HEK293 (cell line): ENCODE measurements around the gene DSCAML1.

Source experiments
- CTCF ChIA-PET: fragments of 350-600 bp; formaldehyde crosslinking; extraction: SDS; loops from one replicate; lab custom pipeline; 2021; ENCODE audit warnings: antibody characterized with exemption; lab: Yijun Ruan, JAX
- POLR2A ChIA-PET: fragments of 300-600 bp; formaldehyde crosslinking; extraction: SDS; loops from one replicate; lab custom pipeline; 2020; ENCODE audit warnings: antibody characterized with exemption, inconsistent platforms; lab: Yijun Ruan, JAX
- H3K27ac ChIP-seq: fragments of 200-500 bp; sonication (Bioruptor generic); 2 replicates; pipeline ENCODE4 v1.5.1; 2014; ENCODE audit warnings: low read depth, low read length, control low read depth, inconsistent platforms; ENCODE audit errors: extremely low read depth
- H3K36me3 ChIP-seq, 2 experiments: fragments of 200-500 bp in 1 of 2; sonication (Bioruptor generic) in 1 of 2; 1 replicate in 1 of 2; 2 replicates in 1 of 2; pipeline ENCODE4 v1.5.1; 2014 to 2017; ENCODE audit warnings: inconsistent platforms in 2 of 2, low read length in 2 of 2; ENCODE audit not compliant: control insufficient read depth in 2 of 2, insufficient read depth in 1 of 2
- H3K4me1 ChIP-seq: fragments of 200-500 bp; sonication (Bioruptor generic); 2 replicates; pipeline ENCODE4 v1.5.1; 2014; ENCODE audit warnings: mild to moderate bottlenecking, low read length, inconsistent platforms; ENCODE audit not compliant: control insufficient read depth, insufficient read depth
- H3K4me3 ChIP-seq: 2 replicates; pipeline ENCODE4 v1.5.1; 2011; ENCODE audit warnings: low read depth, mild to moderate bottlenecking, control low read depth, low read length, moderate library complexity
- H3K9me3 ChIP-seq: fragments of 200-500 bp; sonication (Bioruptor generic); 2 replicates; pipeline ENCODE4 v1.5.1; 2014; ENCODE audit warnings: low read depth, low read length, inconsistent platforms; ENCODE audit not compliant: control insufficient read depth, insufficient read depth
- AEBP2 ChIP-seq: fragments of 450-650 bp; formaldehyde crosslinking; IDR thresholded peaks from 2 replicates; pipeline ENCODE4 v1.5.1; 2016; ENCODE audit warnings: missing biosample characterization, missing genetic modification characterization, borderline replicate concordance
- BCL11A ChIP-seq: fragments of 450-650 bp; formaldehyde crosslinking; IDR thresholded peaks from 2 replicates; pipeline ENCODE4 v1.5.1; 2016; ENCODE audit warnings: low read depth, missing biosample characterization, missing genetic modification characterization
- HOXA7 ChIP-seq: sonication (generic); formaldehyde crosslinking; IDR thresholded peaks from 2 replicates; pipeline ENCODE4 v1.8.1; 2022; ENCODE audit warnings: missing genetic modification reagents, borderline replicate concordance
- KLF16 ChIP-seq: fragments of 450-650 bp; formaldehyde crosslinking; IDR thresholded peaks from 2 replicates; pipeline ENCODE4 v1.5.1; 2017; ENCODE audit warnings: missing biosample characterization, missing genetic modification characterization
- REST ChIP-seq: fragments of 450-650 bp; formaldehyde crosslinking; IDR thresholded peaks from 2 replicates; pipeline ENCODE4 v1.5.1; 2016; ENCODE audit warnings: missing biosample characterization, missing genetic modification characterization
- ZNF223 ChIP-seq: fragments of 450-650 bp; formaldehyde crosslinking; IDR thresholded peaks from 2 replicates; pipeline ENCODE4 v1.5.1; 2016; ENCODE audit warnings: missing biosample characterization, missing genetic modification characterization
- ZNF266 ChIP-seq: fragments of 450-650 bp; formaldehyde crosslinking; IDR thresholded peaks from 2 replicates; pipeline ENCODE4 v1.5.1; 2016; ENCODE audit warnings: missing biosample characterization, missing genetic modification characterization, low read depth
- ZNF311 ChIP-seq: fragments of 450-650 bp; formaldehyde crosslinking; IDR thresholded peaks from 2 replicates; pipeline ENCODE4 v1.5.1; 2017; ENCODE audit warnings: missing biosample characterization, missing genetic modification characterization, borderline replicate concordance
- ZNF354C ChIP-seq: fragments of 450-650 bp; formaldehyde crosslinking; IDR thresholded peaks from 2 replicates; pipeline ENCODE4 v1.5.1; 2016; ENCODE audit warnings: missing biosample characterization, missing genetic modification characterization, low read depth, borderline replicate concordance
- ZNF391 ChIP-seq: fragments of 450-650 bp; formaldehyde crosslinking; IDR thresholded peaks from 2 replicates; pipeline ENCODE4 v1.5.1; 2016; ENCODE audit warnings: low read depth, missing biosample characterization, missing genetic modification characterization, borderline replicate concordance
- ZNF639 ChIP-seq: fragments of 450-650 bp; formaldehyde crosslinking; IDR thresholded peaks from 2 replicates; pipeline ENCODE4 v1.5.1; 2016; ENCODE audit warnings: missing biosample characterization, missing genetic modification characterization
- ZNF692 ChIP-seq: fragments of 450-650 bp; formaldehyde crosslinking; IDR thresholded peaks from 2 replicates; pipeline ENCODE4 v1.5.1; 2016; ENCODE audit warnings: missing biosample characterization, missing genetic modification characterization
- ZNF704 ChIP-seq: fragments of 450-650 bp; formaldehyde crosslinking; IDR thresholded peaks from 2 replicates; pipeline ENCODE4 v1.5.1; 2016; ENCODE audit warnings: missing biosample characterization, missing genetic modification characterization
- ZNF76 ChIP-seq: fragments of 450-650 bp; formaldehyde crosslinking; IDR thresholded peaks from 2 replicates; pipeline ENCODE4; 2016; ENCODE audit warnings: low read depth, missing biosample characterization, missing genetic modification characterization, borderline replicate concordance

The DSCAML1 gene

GRCh38 chr11:117595440-117595839 is 201.6 kb downstream of the DSCAML1 start:
- no peak overlapping the region for H3K27ac ChIP-seq
- TF ChIP-seq ZNF391 (tag by site-specific recombination) (no peak), ZNF311 (tag by site-specific recombination) (no peak), ZNF692 (no peak), HOXA7 (CRISPR knock-in tag) (no peak), ZNF266 (no peak), ZNF639 (tag by site-specific recombination) (no peak), AEBP2 (no peak), KLF16 (tag by site-specific recombination) (no peak), ZNF354C (tag by site-specific recombination) (no peak), BCL11A (tag by site-specific recombination) (no peak), ZNF76 (tag by site-specific recombination) (no peak)
- no peaks in the 10 kb centered on the region for H3K4me1 ChIP-seq
- CTCF ChIA-PET: interaction anchor here (0.6 to 1.5 kb wide), 4 partner anchors 15 to 173 kb away, joined by 3 to 5 read pairs (median 4); no protein-coding TSS in a partner anchor
- no peaks in the 10 kb centered on the region for H3K36me3 ChIP-seq
- H3K4me3 ChIP-seq: no peak overlapping the region
- POLR2A ChIA-PET: no interaction called here
- no peaks in the 10 kb centered on the region for H3K9me3 ChIP-seq

- H3K4me3 ChIP-seq: no peak overlapping the region
- ChIA-PET CTCF (no interaction called here), POLR2A (no interaction called here)
- no peaks in the 10 kb centered on the region for H3K9me3 ChIP-seq
- no peaks in the 10 kb centered on the region for H3K4me1 ChIP-seq
- H3K36me3 ChIP-seq: no peaks in the 10 kb centered on the region
- TF ChIP-seq ZNF704 (tag by site-specific recombination): no peak
- no peak overlapping the region for H3K27ac ChIP-seq
Measured at GRCh38 chr11:117594721-117595120, 202.3 kb downstream of the DSCAML1 start.

GRCh38 chr11:117593065-117593464 is 204.0 kb downstream of the DSCAML1 start:
- ChIA-PET CTCF (interaction anchor here (0.6 to 1.6 kb wide), 2 partner anchors 167 to 667 kb away, joined by 3 to 5 read pairs; no protein-coding TSS in a partner anchor), POLR2A (interaction anchor here (0.7 kb wide), 2 partner anchors 40 to 366 kb away, joined by 4 to 5 read pairs; no protein-coding TSS in a partner anchor)
- TF ChIP-seq ZNF354C (tag by site-specific recombination) (no peak), REST (tag by site-specific recombination) (no peak), ZNF223 (tag by site-specific recombination) (no peak)
- H3K36me3 ChIP-seq: no peaks in the 10 kb centered on the region
- no peaks in the 10 kb centered on the region for H3K9me3 ChIP-seq
- no peak overlapping the region for H3K4me3 ChIP-seq
- no peak overlapping the region for H3K27ac ChIP-seq
- no peaks in the 10 kb centered on the region for H3K4me1 ChIP-seq
